ENCODE results near the gene NCAM1.

NCAM1 gene

GRCh38 chr11:112999520-112999919 is 38.3 kb downstream of the NCAM1 start:
- Histone ChIP-seq H3K27me3 (ENCODE audit: insufficient read depth, low read length) (no peaks in the 10 kb centered on the region), H3K4me3 (ENCODE audit: low read length) (no peak overlapping the region), H3K36me3 (ENCODE audit: insufficient read depth, low read depth, low read length) (no peaks in the 10 kb centered on the region), H3K9me3 (ENCODE audit: insufficient read depth, low read depth, low read length) (no peaks in the 10 kb centered on the region), H3K9ac (ENCODE audit: low read depth, low read length) (no peak overlapping the region), H3K4me1 (ENCODE audit: insufficient read depth, low read length) (peaks cover 3% of the 10 kb centered on the region; the same call in 1 of the 2 replicates), H3K27ac (ENCODE audit: low read length) (no peak overlapping the region)

- Histone ChIP-seq H3K27me3 (ENCODE audit: insufficient read depth, low read length) (no peaks in the 10 kb centered on the region), H3K9ac (ENCODE audit: low read depth, low read length) (no peak overlapping the region), H3K27ac (ENCODE audit: low read length) (no peak overlapping the region), H3K36me3 (ENCODE audit: insufficient read depth, low read depth, low read length) (no peaks in the 10 kb centered on the region), H3K4me3 (ENCODE audit: low read length) (no peak overlapping the region), H3K4me1 (ENCODE audit: insufficient read depth, low read length) (peaks cover 3% of the 10 kb centered on the region; the same call in 1 of the 2 replicates), H3K9me3 (ENCODE audit: insufficient read depth, low read depth, low read length) (no peaks in the 10 kb centered on the region)
Measured at GRCh38 chr11:113001709-113002108, 40.5 kb downstream of the NCAM1 start.

- Histone ChIP-seq H3K4me1 (ENCODE audit: insufficient read depth, low read length) (no peaks in the 10 kb centered on the region), H3K9ac (ENCODE audit: low read depth, low read length) (no peak overlapping the region), H3K36me3 (ENCODE audit: insufficient read depth, low read depth, low read length) (no peaks in the 10 kb centered on the region), H3K27me3 (ENCODE audit: insufficient read depth, low read length) (no peaks in the 10 kb centered on the region), H3K9me3 (ENCODE audit: insufficient read depth, low read depth, low read length) (no peaks in the 10 kb centered on the region), H3K27ac (ENCODE audit: low read length) (no peak overlapping the region), H3K4me3 (ENCODE audit: low read length) (no peak overlapping the region)
Measured at GRCh38 chr11:113006896-113007445, 45.8 kb downstream of the NCAM1 start.

DNA sequence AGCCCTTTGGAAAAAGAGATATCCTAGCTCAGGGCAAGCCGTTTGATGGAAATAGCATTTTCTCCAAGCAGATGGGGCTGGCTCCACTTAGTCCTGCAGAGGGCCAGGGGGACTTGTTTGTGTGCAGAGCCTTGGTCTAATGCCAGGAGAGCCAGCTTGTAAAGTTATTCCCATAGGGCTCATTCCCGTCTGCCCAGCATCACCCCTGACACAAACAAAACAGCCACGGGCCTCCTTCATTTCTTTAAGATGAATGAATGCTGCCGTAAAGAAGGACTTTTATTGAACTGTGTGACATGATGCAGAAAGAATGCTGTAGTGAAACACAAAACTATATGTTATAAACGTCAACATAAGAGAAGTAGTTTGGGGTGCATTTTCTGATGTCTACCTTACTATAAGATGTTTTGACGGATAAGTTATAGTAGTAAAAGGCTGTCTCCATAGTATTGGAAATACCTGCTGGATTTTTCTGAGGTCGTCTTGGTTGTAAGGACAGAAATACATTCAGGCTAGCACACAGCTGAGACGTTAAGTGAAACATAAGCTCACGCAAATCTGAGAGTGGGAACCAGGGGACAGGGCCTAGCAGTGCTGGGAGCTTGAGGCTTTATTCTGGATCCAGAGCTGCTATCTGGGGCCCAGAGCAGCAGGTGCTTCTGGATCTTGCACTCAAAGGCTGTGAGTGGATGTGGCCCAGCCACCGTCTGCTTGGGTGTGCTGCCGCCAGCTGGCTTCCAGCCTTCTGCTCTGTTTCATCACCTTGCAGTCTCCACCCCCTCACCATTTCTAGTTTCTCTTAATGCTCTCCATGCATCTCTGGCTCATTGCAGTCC is 53.3 kb downstream of the NCAM1 start:
- Histone ChIP-seq H3K27me3 (ENCODE audit: insufficient read depth, low read length) (no peaks in the 10 kb centered on the region), H3K27ac (ENCODE audit: low read length) (no peak overlapping the region), H3K4me3 (ENCODE audit: low read length) (no peak overlapping the region), H3K9ac (ENCODE audit: low read depth, low read length) (no peak overlapping the region), H3K9me3 (ENCODE audit: insufficient read depth, low read depth, low read length) (no peaks in the 10 kb centered on the region), H3K36me3 (ENCODE audit: insufficient read depth, low read depth, low read length) (no peaks in the 10 kb centered on the region), H3K4me1 (ENCODE audit: insufficient read depth, low read length) (no peaks in the 10 kb centered on the region)

DNA sequence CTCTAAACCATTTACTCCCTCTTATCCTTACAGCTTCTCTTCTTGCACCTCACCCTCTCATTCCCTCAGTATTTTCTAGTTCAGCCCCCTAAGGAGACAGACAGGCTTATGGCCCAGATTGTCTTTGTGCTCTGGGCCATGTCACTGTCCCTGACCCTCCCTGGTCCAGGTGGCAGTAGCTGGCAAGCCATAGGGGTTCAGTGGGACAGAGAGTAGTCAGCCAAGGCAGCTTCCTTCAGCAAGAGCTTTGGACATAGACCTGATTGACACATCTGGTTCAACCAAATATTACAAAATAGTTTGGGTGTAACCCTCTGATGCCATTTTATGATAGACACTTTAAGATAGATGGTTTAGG is 53.9 kb downstream of the NCAM1 start:
- Histone ChIP-seq H3K27ac (ENCODE audit: low read length) (no peak overlapping the region), H3K4me1 (ENCODE audit: insufficient read depth, low read length) (no peaks in the 10 kb centered on the region), H3K27me3 (ENCODE audit: insufficient read depth, low read length) (no peaks in the 10 kb centered on the region), H3K9ac (ENCODE audit: low read depth, low read length) (no peak overlapping the region), H3K4me3 (ENCODE audit: low read length) (no peak overlapping the region), H3K9me3 (ENCODE audit: insufficient read depth, low read depth, low read length) (no peaks in the 10 kb centered on the region), H3K36me3 (ENCODE audit: insufficient read depth, low read depth, low read length) (no peaks in the 10 kb centered on the region)

- Histone ChIP-seq H3K27me3 (ENCODE audit: insufficient read depth, low read length) (no peaks in the 10 kb centered on the region), H3K27ac (ENCODE audit: low read length) (no peak overlapping the region), H3K9ac (ENCODE audit: low read depth, low read length) (no peak overlapping the region), H3K4me3 (ENCODE audit: low read length) (no peak overlapping the region), H3K9me3 (ENCODE audit: insufficient read depth, low read depth, low read length) (no peaks in the 10 kb centered on the region), H3K4me1 (ENCODE audit: insufficient read depth, low read length) (no peaks in the 10 kb centered on the region), H3K36me3 (ENCODE audit: insufficient read depth, low read depth, low read length) (no peaks in the 10 kb centered on the region)
Measured at GRCh38 chr11:113016905-113017304, 55.7 kb downstream of the NCAM1 start.

- H3K27me3 ChIP-seq (ENCODE audit: insufficient read depth, low read length): no peaks in the 10 kb centered on the region
- no peaks in the 10 kb centered on the region for H3K4me1 ChIP-seq (ENCODE audit: insufficient read depth, low read length)
- H3K9me3 ChIP-seq (ENCODE audit: insufficient read depth, low read depth, low read length): no peaks in the 10 kb centered on the region
- H3K36me3 ChIP-seq (ENCODE audit: insufficient read depth, low read depth, low read length): no peaks in the 10 kb centered on the region
- no peak overlapping the region for H3K4me3 ChIP-seq (ENCODE audit: low read length)
- no peak overlapping the region for H3K9ac ChIP-seq (ENCODE audit: low read depth, low read length)
- H3K27ac ChIP-seq (ENCODE audit: low read length): no peak overlapping the region
Measured at GRCh38 chr11:113018913-113019312, 57.7 kb downstream of the NCAM1 start.

GRCh38 chr11:113019711-113020110 is 58.5 kb downstream of the NCAM1 start:
- no peaks in the 10 kb centered on the region for H3K9me3 ChIP-seq (ENCODE audit: insufficient read depth, low read depth, low read length)
- H3K27ac ChIP-seq (ENCODE audit: low read length): no peak overlapping the region
- no peaks in the 10 kb centered on the region for H3K27me3 ChIP-seq (ENCODE audit: insufficient read depth, low read length)
- no peak overlapping the region for H3K9ac ChIP-seq (ENCODE audit: low read depth, low read length)
- no peaks in the 10 kb centered on the region for H3K4me1 ChIP-seq (ENCODE audit: insufficient read depth, low read length)
- no peak overlapping the region for H3K4me3 ChIP-seq (ENCODE audit: low read length)
- H3K36me3 ChIP-seq (ENCODE audit: insufficient read depth, low read depth, low read length): no peaks in the 10 kb centered on the region

- no peaks in the 10 kb centered on the region for H3K27me3 ChIP-seq (ENCODE audit: insufficient read depth, low read length)
- H3K27ac ChIP-seq (ENCODE audit: low read length): no peak overlapping the region
- H3K4me3 ChIP-seq (ENCODE audit: low read length): no peak overlapping the region
- no peaks in the 10 kb centered on the region for H3K4me1 ChIP-seq (ENCODE audit: insufficient read depth, low read length)
- no peak overlapping the region for H3K9ac ChIP-seq (ENCODE audit: low read depth, low read length)
- H3K9me3 ChIP-seq (ENCODE audit: insufficient read depth, low read depth, low read length): no peaks in the 10 kb centered on the region
- H3K36me3 ChIP-seq (ENCODE audit: insufficient read depth, low read depth, low read length): no peaks in the 10 kb centered on the region
Measured at GRCh38 chr11:113021111-113021510, 59.9 kb downstream of the NCAM1 start.

GRCh38 chr11:113022262-113022661 is 61.0 kb downstream of the NCAM1 start:
- Histone ChIP-seq H3K9ac (ENCODE audit: low read depth, low read length) (no peak overlapping the region), H3K4me1 (ENCODE audit: insufficient read depth, low read length) (no peaks in the 10 kb centered on the region), H3K9me3 (ENCODE audit: insufficient read depth, low read depth, low read length) (no peaks in the 10 kb centered on the region), H3K36me3 (ENCODE audit: insufficient read depth, low read depth, low read length) (no peaks in the 10 kb centered on the region), H3K4me3 (ENCODE audit: low read length) (no peak overlapping the region), H3K27ac (ENCODE audit: low read length) (no peak overlapping the region), H3K27me3 (ENCODE audit: insufficient read depth, low read length) (no peaks in the 10 kb centered on the region)

DNA sequence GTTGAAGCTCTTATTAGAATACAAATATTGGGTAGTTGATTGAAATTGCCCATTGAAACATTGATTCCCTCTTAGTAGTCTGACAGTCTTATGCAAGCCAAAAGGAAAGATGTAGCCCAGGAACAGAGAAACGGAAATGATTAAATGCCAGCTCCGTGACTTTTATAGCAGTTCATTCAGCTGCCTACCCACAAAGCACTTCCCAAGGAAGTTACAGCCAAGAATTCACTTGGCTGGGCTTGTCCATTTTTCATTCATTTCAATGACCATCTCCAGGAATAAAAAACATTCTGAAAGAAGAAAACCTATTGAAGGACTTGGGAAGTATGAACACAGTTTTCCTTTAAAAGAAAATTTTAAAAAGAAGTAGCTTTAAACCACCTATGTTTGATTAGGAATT is 62.0 kb downstream of the NCAM1 start:
- H3K36me3 ChIP-seq (ENCODE audit: insufficient read depth, low read depth, low read length): no peaks in the 10 kb centered on the region
- H3K9me3 ChIP-seq (ENCODE audit: insufficient read depth, low read depth, low read length): no peaks in the 10 kb centered on the region
- H3K27ac ChIP-seq (ENCODE audit: low read length): no peak overlapping the region
- H3K4me3 ChIP-seq (ENCODE audit: low read length): no peak overlapping the region
- no peak overlapping the region for H3K9ac ChIP-seq (ENCODE audit: low read depth, low read length)
- H3K4me1 ChIP-seq (ENCODE audit: insufficient read depth, low read length): no peaks in the 10 kb centered on the region
- no peaks in the 10 kb centered on the region for H3K27me3 ChIP-seq (ENCODE audit: insufficient read depth, low read length)

- no peak overlapping the region for H3K9ac ChIP-seq (ENCODE audit: low read depth, low read length)
- H3K4me1 ChIP-seq (ENCODE audit: insufficient read depth, low read length): no peaks in the 10 kb centered on the region
- H3K4me3 ChIP-seq (ENCODE audit: low read length): no peak overlapping the region
- H3K27ac ChIP-seq (ENCODE audit: low read length): no peak overlapping the region
- H3K9me3 ChIP-seq (ENCODE audit: insufficient read depth, low read depth, low read length): no peaks in the 10 kb centered on the region
- no peaks in the 10 kb centered on the region for H3K36me3 ChIP-seq (ENCODE audit: insufficient read depth, low read depth, low read length)
- H3K27me3 ChIP-seq (ENCODE audit: insufficient read depth, low read length): no peaks in the 10 kb centered on the region
Measured at GRCh38 chr11:113023986-113024385, 62.8 kb downstream of the NCAM1 start.
